H9 (cell line): Measurements from ENCODE around the gene IL12RB1. TPM values are rescaled to one million over a fixed set of nuclear protein-coding genes. Genes with fewer than 3 reads are reported as not detected.

ENCODE experiments used
- DNase-seq: peaks from one replicate; pipeline ENCODE4 v3.0.0-alpha.2; 2017
- H2AFZ ChIP-seq: one replicate; pipeline ENCODE4 v1.6.1; 2013; ENCODE audit warnings: mild to moderate bottlenecking, low read length, control low read depth, moderate library complexity
- H2AK5ac ChIP-seq: 2 replicates; pipeline ENCODE4 v1.6.1; 2013; ENCODE audit warnings: low read length, control low read depth, mixed read lengths; ENCODE audit not compliant: insufficient read length
- H2BK120ac ChIP-seq: one replicate; pipeline ENCODE4 v1.6.1; 2013; ENCODE audit warnings: low read depth, mild to moderate bottlenecking, low read length, control low read depth, inconsistent platforms; ENCODE audit not compliant: poor library complexity, severe bottlenecking
- H2BK12ac ChIP-seq: 2 replicates; pipeline ENCODE4 v1.6.1; 2013; ENCODE audit warnings: low read length, control low read depth, mixed read lengths, low read depth; ENCODE audit not compliant: insufficient read length
- H2BK15ac ChIP-seq: 2 replicates; pipeline ENCODE4 v1.6.1; 2013; ENCODE audit warnings: low read depth, low read length, control low read depth
- H2BK20ac ChIP-seq: one replicate; pipeline ENCODE4 v1.6.1; 2013; ENCODE audit warnings: low read depth, mild to moderate bottlenecking, low read length, control low read depth, inconsistent platforms; ENCODE audit not compliant: poor library complexity, severe bottlenecking
- H2BK5ac ChIP-seq: 2 replicates; pipeline ENCODE4 v1.6.1; 2013; ENCODE audit warnings: low read length, control low read depth, mixed read lengths; ENCODE audit not compliant: insufficient read length
- H3K14ac ChIP-seq: 2 replicates; pipeline ENCODE4 v1.6.1; 2013; ENCODE audit warnings: low read length, control low read depth; ENCODE audit not compliant: insufficient read depth
- H3K18ac ChIP-seq: 2 replicates; pipeline ENCODE4 v1.6.1; 2013; ENCODE audit warnings: low read depth, mild to moderate bottlenecking, mixed read lengths, low read length, control low read depth; ENCODE audit not compliant: insufficient read length
- H3K23ac ChIP-seq: 2 replicates; pipeline ENCODE4 v1.6.1; 2013; ENCODE audit warnings: low read length, control low read depth, mixed read lengths, low read depth; ENCODE audit not compliant: insufficient read length
- H3K23me2 ChIP-seq: 2 replicates; pipeline ENCODE4 v1.6.1; 2013; ENCODE audit warnings: low read depth, mild to moderate bottlenecking, mixed read lengths, low read length, control low read depth; ENCODE audit not compliant: insufficient read length, poor library complexity, severe bottlenecking
- H3K27ac ChIP-seq: 2 replicates; pipeline ENCODE4 v1.5.1; 2013; ENCODE audit warnings: low read length, control low read depth, mixed read lengths, low read depth; ENCODE audit not compliant: insufficient read length
- H3K27me3 ChIP-seq: 2 replicates; pipeline ENCODE4 v1.6.1; 2013; ENCODE audit warnings: low read length, control low read depth, inconsistent platforms; ENCODE audit not compliant: insufficient read depth
- H3K4ac ChIP-seq: 2 replicates; pipeline ENCODE4 v1.6.1; 2013; ENCODE audit warnings: low read depth, mild to moderate bottlenecking, control low read depth, inconsistent platforms, low read length, moderate library complexity
- H3K4me1 ChIP-seq: 2 replicates; pipeline ENCODE4 v1.6.1; 2013; ENCODE audit warnings: low read length, control low read depth, inconsistent platforms; ENCODE audit not compliant: insufficient read depth
- H3K4me2 ChIP-seq: 2 replicates; pipeline ENCODE4 v1.6.1; 2013; ENCODE audit warnings: low read length, control low read depth, mixed read lengths; ENCODE audit not compliant: insufficient read length, insufficient read depth
- H3K56ac ChIP-seq: 2 replicates; pipeline ENCODE4 v1.6.1; 2013; ENCODE audit warnings: low read depth, mild to moderate bottlenecking, mixed read lengths, low read length, control low read depth; ENCODE audit not compliant: insufficient read length
- H3K79me1 ChIP-seq: 2 replicates; pipeline ENCODE4 v1.6.1; 2013; ENCODE audit warnings: low read depth, mild to moderate bottlenecking, moderate library complexity, low read length, control low read depth, inconsistent platforms; ENCODE audit not compliant: insufficient read depth, poor library complexity, severe bottlenecking
- H3K79me2 ChIP-seq: 2 replicates; pipeline ENCODE4 v1.6.1; 2013; ENCODE audit warnings: low read length, control low read depth, inconsistent platforms; ENCODE audit not compliant: insufficient read depth
- H3K9ac ChIP-seq: 2 replicates; pipeline ENCODE4 v1.6.1; 2013; ENCODE audit warnings: low read length, control low read depth, mixed read lengths; ENCODE audit not compliant: insufficient read length; ENCODE audit errors: extremely low read depth
- H3K9me3 ChIP-seq: one replicate; pipeline ENCODE4 v1.6.1; 2013; ENCODE audit warnings: low read depth, low read length, inconsistent platforms; ENCODE audit not compliant: control insufficient read depth
- H3T11ph ChIP-seq: one replicate; pipeline ENCODE4 v1.6.1; 2013; ENCODE audit warnings: mild to moderate bottlenecking, low read length, control low read depth, inconsistent platforms
- H4K20me1 ChIP-seq: one replicate; pipeline ENCODE4 v1.6.1; 2013; ENCODE audit not compliant: control insufficient read depth, insufficient read length, insufficient read depth
- H4K5ac ChIP-seq: 2 replicates; pipeline ENCODE4 v1.6.1; 2013; ENCODE audit warnings: low read depth, mild to moderate bottlenecking, mixed read lengths, low read length, control low read depth; ENCODE audit not compliant: insufficient read length
- H4K8ac ChIP-seq: replicated peaks from 2 replicates; pipeline ENCODE4 v1.6.1; 2013; ENCODE audit warnings: low read length, control low read depth, mixed read lengths, low read depth; ENCODE audit not compliant: insufficient read length
- H4K91ac ChIP-seq: 2 replicates; pipeline ENCODE4 v1.6.1; 2013; ENCODE audit warnings: low read depth, mild to moderate bottlenecking, moderate library complexity, mixed read lengths, low read length, control low read depth; ENCODE audit not compliant: insufficient read length
- H3K27ac Mint-ChIP-seq, 3 experiments: 2 replicates in 2 of 3; 3 replicates in 1 of 3; pipeline ENCODE4 v1.8.0; 2020 to 2021; ENCODE audit warnings: mixed read lengths in 3 of 3, mild to moderate bottlenecking in 1 of 3, moderate library complexity in 1 of 3
- H3K27me3 Mint-ChIP-seq: 2 replicates; pipeline ENCODE4 v1.8.0; 2021; ENCODE audit warnings: low read depth, mild to moderate bottlenecking, moderate library complexity, mixed read lengths
- H3K36me3 Mint-ChIP-seq, 3 experiments: 2 replicates in 2 of 3; 3 replicates in 1 of 3; pipeline ENCODE4 v1.8.0; 2020 to 2021; ENCODE audit warnings: low read depth in 3 of 3, mixed read lengths in 3 of 3; ENCODE audit not compliant: insufficient read depth in 1 of 3
- H3K4me1 Mint-ChIP-seq, 2 experiments: 2 replicates each; pipeline ENCODE4 v1.8.0; 2020; ENCODE audit warnings: mixed read lengths in 2 of 2
- H3K4me3 Mint-ChIP-seq, 2 experiments: 2 replicates in 1 of 2; 3 replicates in 1 of 2; pipeline ENCODE4 v1.8.0; 2020 to 2021; ENCODE audit warnings: mild to moderate bottlenecking in 2 of 2, mixed read lengths in 2 of 2, moderate library complexity in 1 of 2
- H3K9me3 Mint-ChIP-seq, 2 experiments: 2 replicates in 1 of 2; 3 replicates in 1 of 2; pipeline ENCODE4 v1.8.0; 2020; ENCODE audit warnings: mild to moderate bottlenecking in 2 of 2, mixed read lengths in 2 of 2, moderate library complexity in 1 of 2
- WGBS: extraction: QIAGEN DNeasy Blood & Tissue Kit; methylation state at CpG from one replicate; pipeline ENCODE4 v1.1.7; 2013; ENCODE audit warnings: missing lambda C conversion rate, low lambda C conversion rate, mixed read lengths; ENCODE audit not compliant: insufficient read length; ENCODE audit errors: extremely low coverage; 5-methylcytosine and 5-hydroxymethylcytosine counted together
- total RNA-seq: library from RNA; stranded (reverse); gene quantifications from 2 replicates; pipeline ENCODE4 v1.2.1, GENCODE V29; 2021
- TF ChIP-seq, protein P1 (sequence below): fragments of 200-600 bp; sonication (generic); conservative IDR thresholded peaks from 3 replicates; pipeline ENCODE4 v1.8.0; 2021; ENCODE audit warnings: antibody characterized with exemption, mild to moderate bottlenecking

The IL12RB1 gene
- total RNA-seq, 1 experiment from 2014 or later: not detected

DNA sequence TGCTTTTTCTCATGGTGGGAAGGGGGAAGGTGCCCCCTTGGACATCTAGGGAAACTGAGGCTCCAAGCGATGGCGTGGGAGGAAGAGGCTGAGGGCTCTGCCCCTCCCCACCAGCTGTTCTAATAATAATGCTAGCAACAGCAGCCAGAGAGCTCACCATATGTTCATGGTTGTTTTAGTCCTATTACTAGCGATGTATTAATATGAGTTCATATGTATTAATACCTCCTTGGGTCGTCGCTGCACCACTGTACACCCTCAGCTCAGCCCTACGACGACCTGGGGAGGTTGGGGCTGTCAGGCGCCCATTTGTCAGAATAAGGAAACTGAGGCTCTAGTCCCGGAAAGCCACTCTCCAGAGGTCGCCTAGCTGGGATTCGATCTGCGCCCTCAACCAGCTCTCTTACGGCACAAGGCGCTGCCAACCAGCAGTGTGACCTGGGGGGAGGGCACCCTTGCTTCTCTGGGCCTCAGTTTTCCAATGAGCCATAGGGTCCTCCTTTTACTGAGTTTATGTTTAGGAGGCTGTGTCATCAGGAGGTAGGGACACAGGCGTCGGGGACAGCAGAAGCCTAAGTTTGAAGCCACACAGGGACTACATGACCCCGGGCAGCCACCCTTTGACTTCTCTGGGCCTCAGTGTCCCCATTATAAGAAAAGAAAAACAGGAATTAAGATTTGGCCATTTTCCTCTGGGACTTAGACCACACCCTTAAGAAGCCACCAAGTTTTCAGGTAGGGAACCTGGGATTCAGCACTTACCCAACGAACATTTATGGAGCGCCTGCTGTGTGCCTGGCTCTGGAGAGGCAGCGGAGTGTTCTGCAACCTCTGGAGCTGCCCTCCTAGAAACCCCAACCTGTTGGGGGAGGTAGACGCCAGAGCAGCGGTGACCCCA, 11.5 kb upstream of the IL12RB1 start:
- H3K27me3 Mint-ChIP-seq: peaks cover 13% of the 10 kb centered on the region
- H3K23me2 ChIP-seq: no peaks in the 10 kb centered on the region
- H3K27ac Mint-ChIP-seq: no peak overlapping the region
- peaks cover 17 to 35% of the 10 kb centered on the region in 2 experiments for H3K4me1 Mint-ChIP-seq
- no peak overlapping the region for H4K5ac ChIP-seq
- H2BK120ac ChIP-seq: no peak overlapping the region
- TF ChIP-seq, protein P1, sequence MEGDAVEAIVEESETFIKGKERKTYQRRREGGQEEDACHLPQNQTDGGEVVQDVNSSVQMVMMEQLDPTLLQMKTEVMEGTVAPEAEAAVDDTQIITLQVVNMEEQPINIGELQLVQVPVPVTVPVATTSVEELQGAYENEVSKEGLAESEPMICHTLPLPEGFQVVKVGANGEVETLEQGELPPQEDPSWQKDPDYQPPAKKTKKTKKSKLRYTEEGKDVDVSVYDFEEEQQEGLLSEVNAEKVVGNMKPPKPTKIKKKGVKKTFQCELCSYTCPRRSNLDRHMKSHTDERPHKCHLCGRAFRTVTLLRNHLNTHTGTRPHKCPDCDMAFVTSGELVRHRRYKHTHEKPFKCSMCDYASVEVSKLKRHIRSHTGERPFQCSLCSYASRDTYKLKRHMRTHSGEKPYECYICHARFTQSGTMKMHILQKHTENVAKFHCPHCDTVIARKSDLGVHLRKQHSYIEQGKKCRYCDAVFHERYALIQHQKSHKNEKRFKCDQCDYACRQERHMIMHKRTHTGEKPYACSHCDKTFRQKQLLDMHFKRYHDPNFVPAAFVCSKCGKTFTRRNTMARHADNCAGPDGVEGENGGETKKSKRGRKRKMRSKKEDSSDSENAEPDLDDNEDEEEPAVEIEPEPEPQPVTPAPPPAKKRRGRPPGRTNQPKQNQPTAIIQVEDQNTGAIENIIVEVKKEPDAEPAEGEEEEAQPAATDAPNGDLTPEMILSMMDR: no peak
- no peaks in the 10 kb centered on the region for H3K27me3 ChIP-seq
- WGBS: no CpG with 5 or more reads among the region's 22 CpGs
- no peaks in the 10 kb centered on the region for H3K4me1 ChIP-seq
- no peak overlapping the region for H2BK12ac ChIP-seq
- no peak overlapping the region for H2BK20ac ChIP-seq
- DNase-seq: no peak
- H3K4ac ChIP-seq: no peak overlapping the region
- H3K9me3 ChIP-seq: no peaks in the 10 kb centered on the region
- no peaks in the 10 kb centered on the region for H4K20me1 ChIP-seq
- no peak overlapping the region for H4K91ac ChIP-seq
- no peak overlapping the region for H3K27ac ChIP-seq
- H3K18ac ChIP-seq: no peak overlapping the region
- H3K56ac ChIP-seq: no peak overlapping the region
- no peaks in the 10 kb centered on the region for H3K36me3 Mint-ChIP-seq
- H3K79me1 ChIP-seq: no peaks in the 10 kb centered on the region
- H3T11ph ChIP-seq: no peak overlapping the region
- H3K9ac ChIP-seq: no peak overlapping the region
- no peak overlapping the region for H4K8ac ChIP-seq
- no peak overlapping the region for H3K14ac ChIP-seq
- peak overlapping the region; percentile 54 for H3K4me2 ChIP-seq
- H3K23ac ChIP-seq: no peak overlapping the region
- no peak overlapping the region for H2BK5ac ChIP-seq
- H3K79me2 ChIP-seq: no peaks in the 10 kb centered on the region
- no peak overlapping the region for H2BK15ac ChIP-seq
- H3K9me3 Mint-ChIP-seq: no peaks in the 10 kb centered on the region
- H2AFZ ChIP-seq: no peak overlapping the region
- peak overlapping the region; percentile 45 to 81 for H3K4me3 Mint-ChIP-seq
- H2AK5ac ChIP-seq: no peak overlapping the region
